K562 (cell line): ENCODE measurements around the gene TNIP1. TPM values are rescaled to one million over a fixed set of nuclear protein-coding genes. Genes with fewer than 3 reads are reported as not detected.

Source experiments
- ATAC-seq: fragments of 200-7000 bp; cut with Tn5 transposase; 3 replicates; pipeline ENCODE4 v1.9.1; 2020; ENCODE audit warnings: moderate library complexity
- BruUV-seq: library from RNA; stranded (reverse); fragments of 400-500 nt; replicated peaks from 2 replicates; lab custom pipeline; 2021; lab: Mats Ljungman, UMichigan
- CTCF ChIA-PET: fragments of 300-600 bp; formaldehyde crosslinking; extraction: SDS; loops from one replicate; lab custom pipeline; 2021; ENCODE audit warnings: low intra/inter-chr PET ratio; lab: Yijun Ruan, JAX
- POLR2A ChIA-PET: fragments of 300-600, 350-650 bp; sonication (Branson Sonifier 250); formaldehyde crosslinking; extraction: SDS; loops from one replicate; lab custom pipeline; 2021; ENCODE audit warnings: antibody characterized with exemption, inconsistent platforms; lab: Yijun Ruan, JAX
- DNase-seq, 4 experiments: peaks; one replicate each; pipeline versions ENCODE4 v3.0.0 to v3.0.0-alpha.2; 2011 to 2018; ENCODE audit warnings: low spot score in 3 of 4, mixed read lengths in 3 of 4; ENCODE audit errors: extremely low read depth in 1 of 4
- FAIRE-seq: peaks from 2 replicates; lab custom pipeline; 2011; peaks lifted over from hg19 to GRCh38; lab: Jason Lieb, UNC
- H2AFZ ChIP-seq: 2 replicates; pipeline ENCODE4 v1.6.0; 2011; ENCODE audit warnings: low read depth, low read length, control low read depth, inconsistent platforms
- H3K27ac ChIP-seq: fragments of 200-600 bp; 3 replicates; pipeline ENCODE4 v1.8.0; 2011; ENCODE audit warnings: low read depth, mild to moderate bottlenecking, control low read depth, inconsistent platforms, low read length, moderate library complexity, mixed read lengths; ENCODE audit errors: extremely low read depth
- H3K27me3 ChIP-seq, 2 experiments: fragments of 300-600 bp in 1 of 2; 2 replicates in 1 of 2; 3 replicates in 1 of 2; pipeline versions ENCODE4 v1.6.0 to v1.8.0; 2011; ENCODE audit warnings: inconsistent platforms in 2 of 2, low read length in 2 of 2, mild to moderate bottlenecking in 1 of 2, mixed read lengths in 1 of 2, moderate library complexity in 1 of 2; ENCODE audit not compliant: control insufficient read depth in 2 of 2, insufficient read depth in 2 of 2
- H3K36me3 ChIP-seq: fragments of 300-600 bp; 3 replicates; pipeline ENCODE4 v1.8.0; 2011; ENCODE audit warnings: mild to moderate bottlenecking, low read length, inconsistent platforms; ENCODE audit not compliant: control insufficient read depth, insufficient read depth
- H3K4me1 ChIP-seq, 2 experiments: fragments of 200-600 bp in 1 of 2; replicated peaks in 1 of 2; 2 replicates in 1 of 2; 3 replicates in 1 of 2; pipeline versions ENCODE4 v1.5.1 to v1.8.0; 2011; ENCODE audit warnings: inconsistent platforms in 2 of 2, low read length in 2 of 2, mild to moderate bottlenecking in 1 of 2, mixed read lengths in 1 of 2, moderate library complexity in 1 of 2; ENCODE audit not compliant: control insufficient read depth in 2 of 2, insufficient read depth in 2 of 2
- H3K4me2 ChIP-seq: 2 replicates; pipeline ENCODE4 v1.6.1; 2011; ENCODE audit warnings: low read length, control low read depth, inconsistent platforms, mixed read lengths; ENCODE audit not compliant: insufficient read depth
- H3K4me3 ChIP-seq: fragments of 200-600 bp; sonication (generic), shearing (Covaris generic); 2 replicates; pipeline ENCODE4 v1.5.1; 2016; ENCODE audit warnings: control low read depth, inconsistent platforms
- H3K79me2 ChIP-seq: fragments of 200-600 bp; 3 replicates; pipeline ENCODE4 v1.8.0; 2011; ENCODE audit warnings: low read length, inconsistent platforms; ENCODE audit not compliant: control insufficient read depth, insufficient read depth
- H3K9ac ChIP-seq, 2 experiments: 2 replicates each; pipeline versions ENCODE4 v1.6.0 to v1.6.1; 2011; ENCODE audit warnings: low read depth in 2 of 2, low read length in 2 of 2, control low read depth in 1 of 2, inconsistent platforms in 1 of 2, mild to moderate bottlenecking in 1 of 2, mixed read lengths in 1 of 2; ENCODE audit not compliant: insufficient read depth in 1 of 2
- H3K9me1 ChIP-seq: one replicate; pipeline ENCODE4 v1.6.0; 2011; ENCODE audit warnings: inconsistent platforms, mild to moderate bottlenecking, low read length, moderate library complexity; ENCODE audit not compliant: control insufficient read depth, insufficient read depth
- H3K9me3 ChIP-seq: replicated peaks from 2 replicates; pipeline ENCODE4 v1.5.1; 2011; ENCODE audit warnings: low read depth, low read length, inconsistent platforms; ENCODE audit not compliant: control insufficient read depth, insufficient read depth
- H4K20me1 ChIP-seq: replicated peaks from 2 replicates; pipeline ENCODE4 v1.6.1; 2011; ENCODE audit warnings: low read length, inconsistent platforms, mixed read lengths; ENCODE audit not compliant: control insufficient read depth, insufficient read depth
- CAMTA2 ChIP-seq: fragments of 250-450 bp; sonication (Bioruptor Pico); conservative IDR thresholded peaks from 2 replicates; pipeline ENCODE4 v1.5.1; 2022
- LEF1 ChIP-seq: fragments of 450-650 bp; IDR thresholded peaks from 2 replicates; pipeline ENCODE4 v1.6.1; 2016; ENCODE audit warnings: mild to moderate bottlenecking
- MEF2D ChIP-seq: conservative IDR thresholded peaks from 2 replicates; pipeline ENCODE4 v1.6.1; 2016; ENCODE audit warnings: low read depth, missing genetic modification characterization, missing compliant biosample characterization
- NCOA6 ChIP-seq: fragments of 450-650 bp; IDR thresholded peaks from 2 replicates; pipeline ENCODE4 v1.6.1; 2017; ENCODE audit warnings: mild to moderate bottlenecking
- RBBP5 ChIP-seq: fragments of 200-600 bp; sonication (generic); IDR thresholded peaks from 2 replicates; pipeline ENCODE4 v1.6.1; 2012; ENCODE audit warnings: borderline replicate concordance, mild to moderate bottlenecking, low read length, control low read depth, inconsistent platforms; ENCODE audit not compliant: insufficient read depth, poor library complexity, severe bottlenecking
- RBM14 ChIP-seq: fragments of 200-400 bp; formaldehyde crosslinking; IDR thresholded peaks from 2 replicates; pipeline ENCODE4 v1.6.1; 2018; ENCODE audit warnings: low read depth, mild to moderate bottlenecking, low read length, moderate library complexity, borderline replicate concordance; ENCODE audit not compliant: insufficient read depth
- SOX6 ChIP-seq: fragments of 450-650 bp; IDR thresholded peaks from 2 replicates; pipeline ENCODE4 v1.6.1; 2014; ENCODE audit warnings: mild to moderate bottlenecking
- TEAD1 ChIP-seq, 2 experiments: fragments of 450-650 bp in 1 of 2; sonication (generic) in 1 of 2; formaldehyde crosslinking; IDR thresholded peaks; 2 replicates each; pipeline versions ENCODE4 v1.4.0 to v1.8.0; 2020 to 2022; ENCODE audit warnings: mild to moderate bottlenecking in 2 of 2, missing genetic modification reagents in 1 of 2
- ZFPM2 ChIP-seq: fragments of 250-450 bp; sonication (Bioruptor Pico); IDR thresholded peaks from 2 replicates; pipeline ENCODE4 v1.5.1; 2022; ENCODE audit warnings: mild to moderate bottlenecking
- ZKSCAN1 ChIP-seq: fragments of 150-350 bp; IDR thresholded peaks from 2 replicates; pipeline ENCODE4 v1.6.1; 2016; ENCODE audit warnings: low read depth, low read length
- whole genome bisulfite sequencing: fragments of 100-300 bp; shearing (Covaris generic); methylation state at CpG from one replicate; pipeline ENCODE4 v1.1.6; 2016; ENCODE audit warnings: low coverage, mixed read lengths; ENCODE audit not compliant: insufficient coverage; ENCODE audit errors: missing lambda C conversion rate; 5-methylcytosine and 5-hydroxymethylcytosine counted together
- in situ Hi-C: fragments of 300-500 bp; cut with MboI; formaldehyde crosslinking; loops from 4 replicates; pipeline ENCODE4 v1.15.0; 2018; ENCODE audit warnings: inconsistent platforms, mixed read lengths
- intact Hi-C: fragments of 100-400 bp; cut with micrococcal nuclease; formaldehyde crosslinking; loops from 2 replicates; pipeline ENCODE4 v1.14.2; 2022
- polyA plus RNA-seq, 8 experiments: library from polyadenylated mRNA; depleted of rRNA in 4 of 8; stranded (reverse) in 5 of 8; unstranded in 3 of 8; fragments of >200 nt; fragmentation: Nextera tagmentation in 2 of 8; fragmentation: Illumina TruSeq in 1 of 8; extraction: Ambion mirVana in 2 of 8; extraction: Trizol in 1 of 8; gene quantifications; 2 replicates each; pipeline versions ENCODE4 v1.2.1 to v1.2.3, GENCODE V29; 2011 to 2014; ENCODE audit warnings: inconsistent platforms in 1 of 8, missing spikeins in 1 of 8
- total RNA-seq, 7 experiments: library from RNA; depleted of rRNA in 6 of 7; stranded (reverse); fragments of >200 nt in 6 of 7; fragmentation: Illumina TruSeq in 2 of 7; extraction: Trizol in 2 of 7; gene quantifications; 2 replicates each; pipeline versions ENCODE4 v1.2.1 to v1.2.3, GENCODE V29; 2011 to 2021; ENCODE audit warnings: low replicate concordance in 1 of 7
- TF ChIP-seq, protein P1 (sequence below): fragments of 250-450 bp; sonication (Bioruptor Pico); IDR thresholded peaks from 2 replicates; pipeline ENCODE4 v1.5.0; 2021; ENCODE audit warnings: mild to moderate bottlenecking, borderline replicate concordance
- TF ChIP-seq, protein P2 (sequence below): fragments of 450-650 bp; formaldehyde crosslinking; IDR thresholded peaks from 2 replicates; pipeline ENCODE4 v1.4.0; 2020; ENCODE audit warnings: mild to moderate bottlenecking, moderate library complexity
- TF ChIP-seq, protein P3 (sequence below): sonication (generic); formaldehyde crosslinking; IDR thresholded peaks from 2 replicates; pipeline ENCODE4 v1.8.1; 2022; ENCODE audit warnings: missing genetic modification reagents
- TF ChIP-seq, protein P4 (sequence below): sonication (generic); formaldehyde crosslinking; IDR thresholded peaks from 2 replicates; pipeline ENCODE4 v1.8.0; 2022; ENCODE audit warnings: mild to moderate bottlenecking, missing genetic modification reagents

The TNIP1 gene
- total and polyA plus RNA-seq, 9 of the 15 experiments (the other 6 are each of a cell fraction or from before 2014, with no cell fraction given) = 0.46 to 41.0 (median 24.6) TPM

DNA sequence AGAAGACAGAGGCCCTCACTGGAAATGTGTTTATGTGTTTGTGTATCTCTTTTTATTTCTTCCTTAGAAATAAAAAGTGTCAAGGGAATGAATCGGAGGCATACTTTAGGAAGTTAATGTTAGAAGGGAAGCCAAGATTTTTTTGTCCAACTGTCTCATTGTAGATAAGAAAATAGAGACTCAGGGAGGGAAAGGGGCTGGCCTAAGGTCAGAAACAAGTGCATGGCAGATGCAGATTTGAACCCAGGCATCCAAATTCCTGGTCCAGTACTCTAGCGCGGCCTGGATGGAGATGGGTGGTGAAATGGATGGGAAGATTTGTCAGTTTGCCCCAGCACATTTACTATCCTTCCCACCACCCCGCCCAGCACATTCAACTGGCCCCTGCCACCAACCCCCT lies 19.8 kb upstream of the TNIP1 start (continued):
- peak; percentile 47 for TF ChIP-seq RBBP5

DNA sequence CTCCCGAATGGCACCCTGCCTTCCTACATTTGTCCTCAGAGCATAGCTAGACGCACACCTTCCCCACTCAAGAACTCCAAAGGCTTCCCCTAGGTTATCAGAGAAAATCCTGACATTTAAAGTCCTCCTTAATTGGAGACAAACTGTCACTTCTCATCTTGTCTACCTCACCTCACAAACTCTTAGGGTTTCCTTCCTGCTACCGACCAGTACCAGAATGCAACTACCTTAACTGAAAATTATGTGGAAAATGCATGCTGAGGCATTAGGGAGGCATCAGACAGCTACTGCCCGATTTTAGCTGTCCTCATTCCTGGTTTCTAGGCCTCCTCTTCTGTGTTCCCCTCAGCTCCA lies 17.9 kb upstream of the TNIP1 start:
- H3K4me3 ChIP-seq = no peak overlapping the region
- no peaks in the 10 kb centered on the region for H3K36me3 ChIP-seq
- no peaks in the 10 kb centered on the region for H4K20me1 ChIP-seq
- ATAC-seq (no peak), FAIRE-seq (no peak), DNase-seq (no peak)
- no peak overlapping the region for H3K4me2 ChIP-seq
- in situ Hi-C loops = no loop called here
- H3K27me3 ChIP-seq = no peaks in the 10 kb centered on the region
- H3K9ac ChIP-seq = no peak overlapping the region
- H3K4me1 ChIP-seq = peaks cover 44 to 69% of the 10 kb centered on the region in 2 experiments
- intact Hi-C loops = no loop called here
- H3K9me3 ChIP-seq = no peaks in the 10 kb centered on the region
- no TSS peak for BruUV-seq
- no peaks in the 10 kb centered on the region for H3K9me1 ChIP-seq
- CTCF ChIA-PET = no interaction called here
- H3K79me2 ChIP-seq = no peaks in the 10 kb centered on the region
- WGBS = 28% methylated on average over 4 of the region's 4 CpGs
- POLR2A ChIA-PET = interaction anchor here (0.8 to 2.4 kb wide), 5 partner anchors 9 to 27 kb away, joined by 3 to 11 read pairs (median 4); no protein-coding TSS in a partner anchor
- H2AFZ ChIP-seq = peak overlapping the region; percentile 57; the same call in 1 of the 2 replicates
- H3K27ac ChIP-seq = no peak overlapping the region
- TF ChIP-seq MEF2D (tag) (no peak), NCOA6 (no peak), SOX6 (no peak), ZKSCAN1 (0 out of 2 replicates have a peak, but pooled peaks have one; percentile 15), LEF1 (no peak), RBM14 (no peak), ZFPM2 (CRISPR knock-in tag) (no peak), TEAD1 (CRISPR knock-in tag; IDR thresholded peaks at IDR 0.05) (no peak), CAMTA2 (CRISPR knock-in tag) (no peak)
- TF ChIP-seq, protein P1, sequence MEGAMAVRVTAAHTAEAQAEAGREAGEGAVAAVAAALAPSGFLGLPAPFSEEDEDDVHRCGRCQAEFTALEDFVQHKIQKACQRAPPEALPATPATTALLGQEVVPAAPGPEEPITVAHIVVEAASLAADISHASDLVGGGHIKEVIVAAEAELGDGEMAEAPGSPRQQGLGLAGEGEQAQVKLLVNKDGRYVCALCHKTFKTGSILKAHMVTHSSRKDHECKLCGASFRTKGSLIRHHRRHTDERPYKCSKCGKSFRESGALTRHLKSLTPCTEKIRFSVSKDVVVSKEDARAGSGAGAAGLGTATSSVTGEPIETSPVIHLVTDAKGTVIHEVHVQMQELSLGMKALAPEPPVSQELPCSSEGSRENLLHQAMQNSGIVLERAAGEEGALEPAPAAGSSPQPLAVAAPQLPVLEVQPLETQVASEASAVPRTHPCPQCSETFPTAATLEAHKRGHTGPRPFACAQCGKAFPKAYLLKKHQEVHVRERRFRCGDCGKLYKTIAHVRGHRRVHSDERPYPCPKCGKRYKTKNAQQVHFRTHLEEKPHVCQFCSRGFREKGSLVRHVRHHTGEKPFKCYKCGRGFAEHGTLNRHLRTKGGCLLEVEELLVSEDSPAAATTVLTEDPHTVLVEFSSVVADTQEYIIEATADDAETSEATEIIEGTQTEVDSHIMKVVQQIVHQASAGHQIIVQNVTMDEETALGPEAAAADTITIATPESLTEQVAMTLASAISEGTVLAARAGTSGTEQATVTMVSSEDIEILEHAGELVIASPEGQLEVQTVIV (CRISPR knock-in tag) = no peak
- TF ChIP-seq, protein P2, sequence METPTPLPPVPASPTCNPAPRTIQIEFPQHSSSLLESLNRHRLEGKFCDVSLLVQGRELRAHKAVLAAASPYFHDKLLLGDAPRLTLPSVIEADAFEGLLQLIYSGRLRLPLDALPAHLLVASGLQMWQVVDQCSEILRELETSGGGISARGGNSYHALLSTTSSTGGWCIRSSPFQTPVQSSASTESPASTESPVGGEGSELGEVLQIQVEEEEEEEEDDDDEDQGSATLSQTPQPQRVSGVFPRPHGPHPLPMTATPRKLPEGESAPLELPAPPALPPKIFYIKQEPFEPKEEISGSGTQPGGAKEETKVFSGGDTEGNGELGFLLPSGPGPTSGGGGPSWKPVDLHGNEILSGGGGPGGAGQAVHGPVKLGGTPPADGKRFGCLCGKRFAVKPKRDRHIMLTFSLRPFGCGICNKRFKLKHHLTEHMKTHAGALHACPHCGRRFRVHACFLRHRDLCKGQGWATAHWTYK (CRISPR knock-in tag) = no peak
- TF ChIP-seq, protein P3, sequence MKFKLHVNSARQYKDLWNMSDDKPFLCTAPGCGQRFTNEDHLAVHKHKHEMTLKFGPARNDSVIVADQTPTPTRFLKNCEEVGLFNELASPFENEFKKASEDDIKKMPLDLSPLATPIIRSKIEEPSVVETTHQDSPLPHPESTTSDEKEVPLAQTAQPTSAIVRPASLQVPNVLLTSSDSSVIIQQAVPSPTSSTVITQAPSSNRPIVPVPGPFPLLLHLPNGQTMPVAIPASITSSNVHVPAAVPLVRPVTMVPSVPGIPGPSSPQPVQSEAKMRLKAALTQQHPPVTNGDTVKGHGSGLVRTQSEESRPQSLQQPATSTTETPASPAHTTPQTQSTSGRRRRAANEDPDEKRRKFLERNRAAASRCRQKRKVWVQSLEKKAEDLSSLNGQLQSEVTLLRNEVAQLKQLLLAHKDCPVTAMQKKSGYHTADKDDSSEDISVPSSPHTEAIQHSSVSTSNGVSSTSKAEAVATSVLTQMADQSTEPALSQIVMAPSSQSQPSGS (CRISPR knock-in tag) = no peak
- TF ChIP-seq, protein P4, sequence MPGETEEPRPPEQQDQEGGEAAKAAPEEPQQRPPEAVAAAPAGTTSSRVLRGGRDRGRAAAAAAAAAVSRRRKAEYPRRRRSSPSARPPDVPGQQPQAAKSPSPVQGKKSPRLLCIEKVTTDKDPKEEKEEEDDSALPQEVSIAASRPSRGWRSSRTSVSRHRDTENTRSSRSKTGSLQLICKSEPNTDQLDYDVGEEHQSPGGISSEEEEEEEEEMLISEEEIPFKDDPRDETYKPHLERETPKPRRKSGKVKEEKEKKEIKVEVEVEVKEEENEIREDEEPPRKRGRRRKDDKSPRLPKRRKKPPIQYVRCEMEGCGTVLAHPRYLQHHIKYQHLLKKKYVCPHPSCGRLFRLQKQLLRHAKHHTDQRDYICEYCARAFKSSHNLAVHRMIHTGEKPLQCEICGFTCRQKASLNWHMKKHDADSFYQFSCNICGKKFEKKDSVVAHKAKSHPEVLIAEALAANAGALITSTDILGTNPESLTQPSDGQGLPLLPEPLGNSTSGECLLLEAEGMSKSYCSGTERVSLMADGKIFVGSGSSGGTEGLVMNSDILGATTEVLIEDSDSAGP (CRISPR knock-in tag) = no peak
